ENCODE measurements around the gene NEK2.

GRCh38 chr1:211704543-211704942, 29.1 kb upstream of the NEK2 start:
- TF ChIP-seq CTCF (IDR thresholded peaks at IDR 0.05; ENCODE audit: insufficient read depth, low read length, poor library complexity, severe bottlenecking): no peak
- no peak for TF ChIP-seq EZH2phosphoT487 (conservative IDR thresholded peaks at IDR 0.05; ENCODE audit: low read length)

Measured in SU-DHL-6 (cell line).